ENCODE results near the gene SMAP1. TPM values are rescaled to one million over a fixed set of nuclear protein-coding genes. Genes with fewer than 3 reads are reported as not detected.

The SMAP1 gene
- total and polyA plus RNA-seq, 2 experiments from 2014 or later = 31.1 to 34.6 TPM

DNA sequence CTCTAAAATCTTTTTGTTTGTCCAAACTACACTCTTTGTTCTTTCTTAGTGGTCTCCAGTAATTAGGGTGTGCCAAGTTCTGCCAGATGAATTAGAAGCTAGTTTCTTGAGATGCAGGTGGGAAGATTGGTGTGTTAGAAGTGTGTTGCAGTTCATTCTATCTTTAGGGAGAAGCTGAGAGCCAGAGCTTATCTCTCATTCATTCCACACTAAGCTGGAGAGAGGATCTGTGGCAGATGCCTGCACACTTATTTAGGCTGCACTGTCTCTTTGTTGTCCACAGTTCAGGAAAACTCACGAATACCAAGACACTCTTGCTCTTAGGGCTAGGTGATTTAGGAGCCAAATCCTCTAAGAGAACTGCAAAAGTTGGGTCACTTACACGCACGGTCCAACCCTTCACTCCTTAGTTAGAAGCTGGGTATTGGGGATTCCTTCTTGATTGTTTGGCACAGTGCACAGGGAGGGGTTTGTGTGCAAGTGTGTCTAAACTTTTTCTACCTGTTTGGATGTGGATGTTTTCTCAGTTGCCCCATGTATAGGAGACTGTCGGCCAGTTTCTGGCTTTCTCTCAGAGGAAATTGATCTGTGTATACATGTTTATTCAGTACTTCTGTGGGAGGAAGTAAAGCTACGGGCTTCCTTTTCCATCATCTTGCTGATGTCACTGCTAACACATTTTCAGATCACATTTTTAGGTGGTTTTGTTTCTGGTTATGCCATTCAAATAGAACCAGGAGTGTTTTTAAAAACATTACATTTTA is 49.5 kb downstream of the SMAP1 start:
- TF ChIP-seq, protein P1, sequence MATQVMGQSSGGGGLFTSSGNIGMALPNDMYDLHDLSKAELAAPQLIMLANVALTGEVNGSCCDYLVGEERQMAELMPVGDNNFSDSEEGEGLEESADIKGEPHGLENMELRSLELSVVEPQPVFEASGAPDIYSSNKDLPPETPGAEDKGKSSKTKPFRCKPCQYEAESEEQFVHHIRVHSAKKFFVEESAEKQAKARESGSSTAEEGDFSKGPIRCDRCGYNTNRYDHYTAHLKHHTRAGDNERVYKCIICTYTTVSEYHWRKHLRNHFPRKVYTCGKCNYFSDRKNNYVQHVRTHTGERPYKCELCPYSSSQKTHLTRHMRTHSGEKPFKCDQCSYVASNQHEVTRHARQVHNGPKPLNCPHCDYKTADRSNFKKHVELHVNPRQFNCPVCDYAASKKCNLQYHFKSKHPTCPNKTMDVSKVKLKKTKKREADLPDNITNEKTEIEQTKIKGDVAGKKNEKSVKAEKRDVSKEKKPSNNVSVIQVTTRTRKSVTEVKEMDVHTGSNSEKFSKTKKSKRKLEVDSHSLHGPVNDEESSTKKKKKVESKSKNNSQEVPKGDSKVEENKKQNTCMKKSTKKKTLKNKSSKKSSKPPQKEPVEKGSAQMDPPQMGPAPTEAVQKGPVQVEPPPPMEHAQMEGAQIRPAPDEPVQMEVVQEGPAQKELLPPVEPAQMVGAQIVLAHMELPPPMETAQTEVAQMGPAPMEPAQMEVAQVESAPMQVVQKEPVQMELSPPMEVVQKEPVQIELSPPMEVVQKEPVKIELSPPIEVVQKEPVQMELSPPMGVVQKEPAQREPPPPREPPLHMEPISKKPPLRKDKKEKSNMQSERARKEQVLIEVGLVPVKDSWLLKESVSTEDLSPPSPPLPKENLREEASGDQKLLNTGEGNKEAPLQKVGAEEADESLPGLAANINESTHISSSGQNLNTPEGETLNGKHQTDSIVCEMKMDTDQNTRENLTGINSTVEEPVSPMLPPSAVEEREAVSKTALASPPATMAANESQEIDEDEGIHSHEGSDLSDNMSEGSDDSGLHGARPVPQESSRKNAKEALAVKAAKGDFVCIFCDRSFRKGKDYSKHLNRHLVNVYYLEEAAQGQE (IDR thresholded peaks at IDR 0.05; ENCODE audit: unreplicated experiment) = no peak
- TF ChIP-seq ZNF331 (CRISPR knock-in tag; IDR thresholded peaks at IDR 0.05; ENCODE audit: low read depth) (no peak), JUNB (IDR thresholded peaks at IDR 0.05; ENCODE audit: unreplicated experiment) (no peak), STAT1 (IDR thresholded peaks at IDR 0.05; ENCODE audit: unreplicated experiment) (no peak), ZNF114 (CRISPR knock-in tag; IDR thresholded peaks at IDR 0.05) (no peak), EZH2phosphoT487 (IDR thresholded peaks at IDR 0.05; ENCODE audit: unreplicated experiment) (no peak), EZH2 (IDR thresholded peaks at IDR 0.05; ENCODE audit: low read depth, unreplicated experiment) (no peak), NANOG (IDR thresholded peaks at IDR 0.05; ENCODE audit: borderline replicate concordance) (no peak), POLR2AphosphoS5 (IDR thresholded peaks at IDR 0.05; ENCODE audit: low read depth) (no peak), CREB1 (CRISPR knock-in tag; IDR thresholded peaks at IDR 0.05; ENCODE audit: low read depth) (no peak)
- TF ChIP-seq, protein P2, sequence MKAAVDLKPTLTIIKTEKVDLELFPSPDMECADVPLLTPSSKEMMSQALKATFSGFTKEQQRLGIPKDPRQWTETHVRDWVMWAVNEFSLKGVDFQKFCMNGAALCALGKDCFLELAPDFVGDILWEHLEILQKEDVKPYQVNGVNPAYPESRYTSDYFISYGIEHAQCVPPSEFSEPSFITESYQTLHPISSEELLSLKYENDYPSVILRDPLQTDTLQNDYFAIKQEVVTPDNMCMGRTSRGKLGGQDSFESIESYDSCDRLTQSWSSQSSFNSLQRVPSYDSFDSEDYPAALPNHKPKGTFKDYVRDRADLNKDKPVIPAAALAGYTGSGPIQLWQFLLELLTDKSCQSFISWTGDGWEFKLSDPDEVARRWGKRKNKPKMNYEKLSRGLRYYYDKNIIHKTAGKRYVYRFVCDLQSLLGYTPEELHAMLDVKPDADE (IDR thresholded peaks at IDR 0.05) = no peak
- TF ChIP-seq, protein P3, sequence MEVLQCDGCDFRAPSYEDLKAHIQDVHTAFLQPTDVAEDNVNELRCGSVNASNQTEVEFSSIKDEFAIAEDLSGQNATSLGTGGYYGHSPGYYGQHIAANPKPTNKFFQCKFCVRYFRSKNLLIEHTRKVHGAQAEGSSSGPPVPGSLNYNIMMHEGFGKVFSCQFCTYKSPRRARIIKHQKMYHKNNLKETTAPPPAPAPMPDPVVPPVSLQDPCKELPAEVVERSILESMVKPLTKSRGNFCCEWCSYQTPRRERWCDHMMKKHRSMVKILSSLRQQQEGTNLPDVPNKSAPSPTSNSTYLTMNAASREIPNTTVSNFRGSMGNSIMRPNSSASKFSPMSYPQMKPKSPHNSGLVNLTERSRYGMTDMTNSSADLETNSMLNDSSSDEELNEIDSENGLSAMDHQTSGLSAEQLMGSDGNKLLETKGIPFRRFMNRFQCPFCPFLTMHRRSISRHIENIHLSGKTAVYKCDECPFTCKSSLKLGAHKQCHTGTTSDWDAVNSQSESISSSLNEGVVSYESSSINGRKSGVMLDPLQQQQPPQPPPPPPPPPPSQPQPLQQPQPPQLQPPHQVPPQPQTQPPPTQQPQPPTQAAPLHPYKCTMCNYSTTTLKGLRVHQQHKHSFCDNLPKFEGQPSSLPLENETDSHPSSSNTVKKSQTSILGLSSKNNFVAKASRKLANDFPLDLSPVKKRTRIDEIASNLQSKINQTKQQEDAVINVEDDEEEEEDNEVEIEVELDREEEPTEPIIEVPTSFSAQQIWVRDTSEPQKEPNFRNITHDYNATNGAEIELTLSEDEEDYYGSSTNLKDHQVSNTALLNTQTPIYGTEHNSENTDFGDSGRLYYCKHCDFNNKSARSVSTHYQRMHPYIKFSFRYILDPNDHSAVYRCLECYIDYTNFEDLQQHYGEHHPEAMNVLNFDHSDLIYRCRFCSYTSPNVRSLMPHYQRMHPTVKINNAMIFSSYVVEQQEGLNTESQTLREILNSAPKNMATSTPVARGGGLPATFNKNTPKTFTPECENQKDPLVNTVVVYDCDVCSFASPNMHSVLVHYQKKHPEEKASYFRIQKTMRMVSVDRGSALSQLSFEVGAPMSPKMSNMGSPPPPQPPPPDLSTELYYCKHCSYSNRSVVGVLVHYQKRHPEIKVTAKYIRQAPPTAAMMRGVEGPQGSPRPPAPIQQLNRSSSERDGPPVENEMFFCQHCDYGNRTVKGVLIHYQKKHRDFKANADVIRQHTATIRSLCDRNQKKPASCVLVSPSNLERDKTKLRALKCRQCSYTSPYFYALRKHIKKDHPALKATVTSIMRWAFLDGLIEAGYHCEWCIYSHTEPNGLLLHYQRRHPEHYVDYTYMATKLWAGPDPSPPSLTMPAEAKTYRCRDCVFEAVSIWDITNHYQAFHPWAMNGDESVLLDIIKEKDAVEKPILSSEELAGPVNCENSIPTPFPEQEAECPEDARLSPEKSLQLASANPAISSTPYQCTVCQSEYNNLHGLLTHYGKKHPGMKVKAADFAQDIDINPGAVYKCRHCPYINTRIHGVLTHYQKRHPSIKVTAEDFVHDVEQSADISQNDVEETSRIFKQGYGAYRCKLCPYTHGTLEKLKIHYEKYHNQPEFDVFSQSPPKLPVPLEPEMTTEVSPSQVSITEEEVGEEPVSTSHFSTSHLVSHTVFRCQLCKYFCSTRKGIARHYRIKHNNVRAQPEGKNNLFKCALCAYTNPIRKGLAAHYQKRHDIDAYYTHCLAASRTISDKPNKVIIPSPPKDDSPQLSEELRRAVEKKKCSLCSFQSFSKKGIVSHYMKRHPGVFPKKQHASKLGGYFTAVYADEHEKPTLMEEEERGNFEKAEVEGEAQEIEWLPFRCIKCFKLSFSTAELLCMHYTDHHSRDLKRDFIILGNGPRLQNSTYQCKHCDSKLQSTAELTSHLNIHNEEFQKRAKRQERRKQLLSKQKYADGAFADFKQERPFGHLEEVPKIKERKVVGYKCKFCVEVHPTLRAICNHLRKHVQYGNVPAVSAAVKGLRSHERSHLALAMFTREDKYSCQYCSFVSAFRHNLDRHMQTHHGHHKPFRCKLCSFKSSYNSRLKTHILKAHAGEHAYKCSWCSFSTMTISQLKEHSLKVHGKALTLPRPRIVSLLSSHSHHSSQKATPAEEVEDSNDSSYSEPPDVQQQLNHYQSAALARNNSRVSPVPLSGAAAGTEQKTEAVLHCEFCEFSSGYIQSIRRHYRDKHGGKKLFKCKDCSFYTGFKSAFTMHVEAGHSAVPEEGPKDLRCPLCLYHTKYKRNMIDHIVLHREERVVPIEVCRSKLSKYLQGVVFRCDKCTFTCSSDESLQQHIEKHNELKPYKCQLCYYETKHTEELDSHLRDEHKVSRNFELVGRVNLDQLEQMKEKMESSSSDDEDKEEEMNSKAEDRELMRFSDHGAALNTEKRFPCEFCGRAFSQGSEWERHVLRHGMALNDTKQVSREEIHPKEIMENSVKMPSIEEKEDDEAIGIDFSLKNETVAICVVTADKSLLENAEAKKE (CRISPR knock-in tag; IDR thresholded peaks at IDR 0.05) = no peak
- TF ChIP-seq, protein P4, sequence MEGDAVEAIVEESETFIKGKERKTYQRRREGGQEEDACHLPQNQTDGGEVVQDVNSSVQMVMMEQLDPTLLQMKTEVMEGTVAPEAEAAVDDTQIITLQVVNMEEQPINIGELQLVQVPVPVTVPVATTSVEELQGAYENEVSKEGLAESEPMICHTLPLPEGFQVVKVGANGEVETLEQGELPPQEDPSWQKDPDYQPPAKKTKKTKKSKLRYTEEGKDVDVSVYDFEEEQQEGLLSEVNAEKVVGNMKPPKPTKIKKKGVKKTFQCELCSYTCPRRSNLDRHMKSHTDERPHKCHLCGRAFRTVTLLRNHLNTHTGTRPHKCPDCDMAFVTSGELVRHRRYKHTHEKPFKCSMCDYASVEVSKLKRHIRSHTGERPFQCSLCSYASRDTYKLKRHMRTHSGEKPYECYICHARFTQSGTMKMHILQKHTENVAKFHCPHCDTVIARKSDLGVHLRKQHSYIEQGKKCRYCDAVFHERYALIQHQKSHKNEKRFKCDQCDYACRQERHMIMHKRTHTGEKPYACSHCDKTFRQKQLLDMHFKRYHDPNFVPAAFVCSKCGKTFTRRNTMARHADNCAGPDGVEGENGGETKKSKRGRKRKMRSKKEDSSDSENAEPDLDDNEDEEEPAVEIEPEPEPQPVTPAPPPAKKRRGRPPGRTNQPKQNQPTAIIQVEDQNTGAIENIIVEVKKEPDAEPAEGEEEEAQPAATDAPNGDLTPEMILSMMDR (conservative IDR thresholded peaks at IDR 0.05; ENCODE audit: low read depth in 2 of 2) = no peak
- H3K36me3 Mint-ChIP-seq (ENCODE audit: low read depth) = peaks cover 43% of the 10 kb centered on the region

More for the DNA sequence above, 49.5 kb downstream of the SMAP1 start:
- no peak for DNase-seq (ENCODE audit: low spot score)
- H2AFZ ChIP-seq = no peak overlapping the region
- no peaks in the 10 kb centered on the region for H3K27me3 ChIP-seq (ENCODE audit: insufficient read depth)
- no peaks in the 10 kb centered on the region for H3F3A ChIP-seq (replicated peaks; ENCODE audit: low read depth)
- peaks cover 7% of the 10 kb centered on the region; the same call in 1 of the 2 replicates for H3K36me3 ChIP-seq (ENCODE audit: insufficient read depth)
- Mint-ChIP-seq H3K4me1 (no peaks in the 10 kb centered on the region), H3K27ac (no peak overlapping the region), H3K27me3 (ENCODE audit: insufficient read depth, low read depth, poor library complexity) (peaks cover 5% of the 10 kb centered on the region), H3K4me3 (no peak overlapping the region), H3K9me3 (peaks cover 31% of the 10 kb centered on the region)
- peaks cover 73% of the 10 kb centered on the region for H3K79me2 ChIP-seq (replicated peaks; ENCODE audit: insufficient read depth)
- no peak overlapping the region for H3K27ac ChIP-seq (ENCODE audit: low read depth)
- no peaks in the 10 kb centered on the region for H4K20me1 ChIP-seq (replicated peaks; ENCODE audit: insufficient read depth)
- ATAC-seq = no peak
- H3K9me2 ChIP-seq (ENCODE audit: insufficient read depth) = no peaks in the 10 kb centered on the region
- H3K4me1 ChIP-seq (ENCODE audit: insufficient read depth) = no peaks in the 10 kb centered on the region
- no peak overlapping the region for H3K4me3 ChIP-seq
- no peak overlapping the region for H3K4me2 ChIP-seq
